GM21723 (cell line): ENCODE data around the gene PIM1.
"Not testable (repeated sequence)": the region's sequence is repeated elsewhere in the genome, so short reads cannot be mapped to it uniquely, and the experiment has no call there.

Experiments
- ATAC-seq: cut with Tn5 transposase; IDR thresholded peaks from one replicate; pipeline ENCODE4 v1.9.1; 2021; ENCODE audit warnings: mild to moderate bottlenecking, moderate library complexity; ENCODE audit not compliant: unreplicated experiment

PIM1 gene

DNA sequence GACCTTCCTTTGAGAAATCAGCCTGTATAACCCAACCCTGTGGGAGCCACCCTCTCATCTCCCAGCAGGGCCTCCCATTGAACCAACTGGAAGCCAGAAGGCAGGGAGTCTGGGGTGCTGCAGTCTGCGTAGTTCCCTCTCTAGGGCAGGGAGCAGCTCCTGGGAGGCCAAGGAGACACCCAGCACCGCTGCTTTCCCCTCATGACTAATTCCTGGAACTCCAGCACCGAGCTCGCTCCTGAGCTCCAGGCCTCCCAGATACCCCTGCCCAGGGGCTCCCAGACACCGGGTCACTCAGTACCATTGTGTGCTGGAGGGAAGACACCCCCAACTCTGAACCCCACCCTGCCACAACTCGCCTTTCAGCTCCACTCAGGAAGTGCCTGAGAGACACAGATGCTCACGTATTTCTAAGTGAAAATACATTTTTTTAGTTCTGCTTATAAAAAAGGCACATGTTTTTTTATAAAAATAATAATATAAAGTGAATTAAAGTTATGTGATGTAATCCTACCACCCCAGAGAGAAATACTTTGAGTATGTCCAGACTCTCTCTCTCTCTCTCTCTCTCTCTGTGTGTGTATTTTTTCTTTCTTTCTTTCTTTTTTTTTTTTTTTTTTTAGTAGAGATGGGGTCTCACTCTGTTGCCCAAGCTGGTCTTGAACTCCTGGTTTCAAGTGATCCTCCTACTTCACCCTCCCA lies 17.5 kb downstream of the PIM1 start:
- ATAC-seq: no peak

GRCh38 chr6:37188962-37189510 lies 19.1 kb downstream of the PIM1 start:
- ATAC-seq: no peak

GRCh38 chr6:37190159-37190535 lies 20.2 kb downstream of the PIM1 start:
- no peak for ATAC-seq

- ATAC-seq: no peak
These were observed 22.7 kb downstream of the PIM1 start for GRCh38 chr6:37192666-37193065.

DNA sequence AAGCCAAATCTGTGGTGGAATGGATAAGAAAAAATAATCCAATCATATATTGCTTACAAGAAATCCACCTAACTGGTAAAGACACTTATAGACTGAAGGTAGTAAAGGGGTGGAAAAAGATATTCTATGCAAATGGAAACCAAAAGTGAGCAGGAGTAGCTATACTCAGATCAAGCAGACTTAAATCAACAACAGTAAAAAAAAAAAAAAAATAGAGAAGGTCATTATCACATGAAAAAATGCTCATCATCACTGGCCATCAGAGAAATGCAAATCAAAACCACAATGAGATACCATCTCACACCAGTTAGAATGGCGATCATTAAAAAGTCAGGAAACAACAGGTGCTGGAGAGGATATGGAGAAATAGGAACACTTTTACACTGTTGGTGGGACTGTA lies 24.9 kb downstream of the PIM1 start:
- not testable (repeated sequence) for ATAC-seq

- not testable (repeated sequence) for ATAC-seq
These were observed 26.5 kb downstream of the PIM1 start for GRCh38 chr6:37196451-37196850.

DNA sequence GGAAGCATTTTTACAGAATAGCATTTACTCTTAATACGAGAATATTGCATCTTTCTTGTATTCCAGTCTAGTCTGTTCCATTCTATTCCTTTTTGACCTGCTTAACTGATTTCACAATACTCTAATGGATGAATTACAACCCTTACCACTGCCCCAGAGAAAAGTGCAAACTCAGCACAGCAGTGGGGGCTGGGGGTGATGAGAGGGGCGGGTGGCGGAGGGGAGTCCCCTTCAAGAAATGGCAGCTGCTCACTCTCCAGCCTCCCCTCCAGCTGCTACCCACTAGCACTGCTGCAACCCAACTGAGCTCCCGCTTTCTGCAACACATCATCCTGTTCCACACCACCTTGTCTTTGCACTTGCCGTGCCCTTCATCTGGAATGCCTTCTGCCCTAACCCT lies 30.1 kb downstream of the PIM1 start:
- ATAC-seq: no peak

- ATAC-seq: no peak
These were observed 31.8 kb downstream of the PIM1 start for GRCh38 chr6:37201726-37202125.

DNA sequence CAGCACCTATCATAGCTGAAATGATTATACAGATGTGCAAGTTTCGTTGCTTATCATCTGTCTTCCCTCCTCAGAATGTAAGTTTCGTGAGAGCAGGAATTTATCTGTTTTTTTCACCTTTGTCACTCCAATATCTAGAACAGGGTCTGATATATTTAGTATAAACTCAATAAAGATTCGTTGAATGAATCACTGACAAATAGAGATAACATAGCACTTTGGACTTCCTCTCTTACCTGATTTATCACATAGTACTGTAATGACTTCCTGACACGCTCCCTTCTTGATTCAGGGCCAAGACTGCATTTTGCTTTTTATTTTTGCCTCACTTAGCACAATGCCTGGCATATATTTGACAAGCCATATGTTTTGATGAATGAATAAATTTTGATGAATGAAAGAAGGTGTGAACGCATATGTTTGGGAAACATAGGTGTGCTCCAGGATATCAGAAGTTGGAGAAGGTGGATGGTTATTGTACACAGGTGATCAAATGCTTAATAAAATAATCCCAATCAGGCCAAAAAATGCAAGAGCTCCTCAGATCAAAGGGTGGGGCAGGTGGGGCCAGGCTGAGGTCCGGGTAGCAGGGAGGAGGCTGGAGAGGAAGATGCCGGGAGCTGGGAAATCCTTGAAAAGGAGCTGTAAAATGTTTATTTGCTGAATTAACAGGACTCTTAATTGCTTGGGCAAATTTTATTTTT lies 33.0 kb downstream of the PIM1 start:
- no peak for ATAC-seq

DNA sequence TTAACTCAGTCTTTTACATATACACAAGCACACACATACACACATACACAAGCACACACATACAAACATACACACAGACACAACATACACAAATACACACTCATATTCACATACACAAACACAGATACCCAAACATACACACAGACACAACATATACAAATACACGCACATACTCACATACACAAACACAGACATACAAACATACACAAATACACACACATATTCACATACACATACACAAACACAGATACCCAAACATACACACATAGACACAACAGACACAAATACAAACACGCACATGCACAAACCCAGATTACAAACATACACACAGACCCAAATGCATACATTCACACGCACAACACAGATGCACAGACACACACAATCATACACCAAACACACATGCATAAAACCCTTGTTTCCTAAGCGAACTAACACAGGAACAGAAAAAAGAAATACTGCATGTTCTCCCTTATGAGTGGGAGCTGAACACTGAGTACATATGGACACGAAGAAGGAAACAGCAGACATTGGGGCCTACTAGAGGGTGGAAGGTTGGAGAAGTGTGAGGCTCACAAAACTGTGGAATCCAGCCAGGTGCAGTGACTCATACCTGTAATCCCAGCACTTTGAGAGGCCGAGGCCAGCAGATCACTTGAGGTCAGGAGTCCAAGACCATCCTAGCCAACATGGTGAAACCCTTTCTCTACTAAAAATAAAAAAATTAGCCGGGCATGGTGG lies 34.2 kb downstream of the PIM1 start:
- ATAC-seq: no peak

GRCh38 chr6:37205175-37205996 lies 35.4 kb downstream of the PIM1 start:
- no peak for ATAC-seq

GRCh38 chr6:37205997-37206340 lies 36.0 kb downstream of the PIM1 start:
- ATAC-seq: no peak

GRCh38 chr6:37206622-37207021 lies 36.7 kb downstream of the PIM1 start:
- no peak for ATAC-seq

DNA sequence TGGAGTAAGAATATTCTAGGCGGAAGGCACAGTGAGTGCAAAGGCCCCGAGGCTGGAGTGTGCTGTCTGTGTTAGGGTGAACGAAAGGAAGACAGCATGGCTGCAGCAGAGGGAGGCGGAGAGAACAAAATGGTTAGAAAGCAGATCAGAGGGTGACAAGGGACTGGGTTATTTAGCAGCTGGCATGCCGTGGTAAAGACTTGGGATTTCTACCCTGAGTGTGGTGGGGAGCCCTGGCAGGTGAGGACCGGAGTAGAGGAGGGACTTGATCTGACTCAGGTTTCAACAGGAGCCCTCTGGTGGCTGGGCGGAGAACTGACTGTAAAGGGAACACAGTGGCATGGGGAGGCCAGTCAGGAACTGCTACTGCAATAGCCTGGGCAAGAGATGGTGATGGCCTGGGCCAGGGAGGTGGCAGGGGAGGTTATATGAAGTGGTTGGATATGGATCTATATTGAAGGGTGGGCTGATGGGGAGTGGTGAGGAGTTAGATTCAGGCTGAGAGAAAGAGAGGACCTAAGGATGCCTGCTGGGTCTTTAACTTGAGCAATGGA lies 38.0 kb downstream of the PIM1 start:
- no peak for ATAC-seq

DNA sequence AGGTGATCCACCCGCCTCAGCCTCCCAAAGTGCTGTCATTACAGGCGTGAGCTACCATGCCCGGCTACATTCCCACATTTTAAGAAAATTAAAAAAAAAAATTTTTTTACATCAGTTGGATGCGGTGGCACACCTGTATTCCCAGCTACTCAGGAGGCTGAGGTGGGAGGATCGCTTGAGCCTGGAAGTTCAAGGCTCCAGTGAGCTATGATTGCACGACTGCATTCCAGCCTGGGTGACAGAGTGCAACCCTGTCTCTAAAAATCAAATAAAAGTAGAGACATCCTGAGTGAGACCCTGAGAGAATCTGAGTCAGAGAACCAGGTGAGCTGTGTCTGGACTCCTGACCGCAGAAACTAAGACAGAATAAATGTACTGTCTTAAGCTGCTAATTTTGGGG lies 38.8 kb downstream of the PIM1 start:
- ATAC-seq: no peak

DNA sequence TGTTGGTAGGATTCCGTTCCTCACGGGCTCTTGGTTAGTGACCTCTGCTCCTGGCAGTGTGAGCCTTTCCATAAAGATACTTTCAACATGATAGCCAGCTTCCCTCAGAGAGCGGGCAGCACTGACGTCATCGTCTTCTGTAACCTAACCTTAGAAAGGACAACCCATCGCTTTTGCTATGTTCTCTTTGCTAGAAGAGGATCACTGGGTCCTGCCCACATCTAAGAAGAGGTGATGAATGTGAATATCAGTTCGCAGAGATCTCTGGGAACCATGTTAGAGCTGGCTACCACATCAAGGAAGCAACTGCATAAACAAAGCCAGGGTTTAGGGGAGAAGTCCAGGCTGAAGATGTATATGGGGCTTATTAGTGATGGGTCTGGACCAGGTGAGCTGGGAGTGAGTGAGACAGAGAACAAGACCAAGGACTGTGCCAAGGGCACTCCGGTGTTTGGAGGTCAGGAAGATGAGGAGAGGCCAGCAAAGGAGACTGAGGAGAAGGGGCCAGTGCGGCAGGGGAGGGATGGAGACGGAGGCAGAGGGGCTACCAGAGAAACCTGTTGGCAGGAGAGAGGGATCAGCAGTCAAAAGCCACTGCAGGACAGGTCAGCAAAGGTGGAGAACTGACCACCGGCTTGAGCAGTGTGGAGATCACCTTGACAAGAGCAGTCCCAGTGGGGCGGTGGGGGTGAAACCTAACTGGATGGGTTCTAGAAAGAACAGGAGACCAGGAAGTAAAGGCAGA lies 39.7 kb downstream of the PIM1 start:
- no peak for ATAC-seq

DNA sequence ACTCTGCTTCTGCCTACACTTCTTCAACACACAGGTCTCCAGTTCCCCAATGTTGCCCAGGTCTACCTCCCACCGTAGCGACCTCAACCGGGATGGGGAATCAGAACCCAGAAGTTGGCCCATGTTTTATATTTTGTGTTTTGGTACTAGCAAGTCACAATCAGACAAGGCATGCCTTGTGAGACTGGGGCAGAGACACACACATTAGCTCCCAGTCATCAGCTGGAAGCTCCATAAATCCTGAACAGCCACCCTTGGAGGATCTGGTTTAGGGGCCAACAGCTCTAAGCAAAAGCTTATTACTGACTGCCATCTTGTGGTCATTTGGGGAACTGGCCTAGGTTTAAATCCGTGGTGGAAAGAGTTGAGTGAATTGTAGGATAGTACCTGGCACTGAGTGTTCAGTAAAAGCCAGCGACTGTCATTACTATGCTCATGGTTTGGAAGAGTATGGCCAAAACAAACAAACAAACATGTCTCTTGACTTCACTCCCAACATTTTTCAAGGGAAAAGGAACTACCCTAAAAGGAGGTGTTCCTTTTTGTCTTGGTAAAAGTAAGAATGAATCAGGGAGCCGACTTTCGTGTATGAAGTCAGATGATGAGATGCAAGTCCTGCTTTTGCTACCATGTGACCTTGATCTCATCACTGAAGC lies 40.5 kb downstream of the PIM1 start:
- no peak for ATAC-seq

DNA sequence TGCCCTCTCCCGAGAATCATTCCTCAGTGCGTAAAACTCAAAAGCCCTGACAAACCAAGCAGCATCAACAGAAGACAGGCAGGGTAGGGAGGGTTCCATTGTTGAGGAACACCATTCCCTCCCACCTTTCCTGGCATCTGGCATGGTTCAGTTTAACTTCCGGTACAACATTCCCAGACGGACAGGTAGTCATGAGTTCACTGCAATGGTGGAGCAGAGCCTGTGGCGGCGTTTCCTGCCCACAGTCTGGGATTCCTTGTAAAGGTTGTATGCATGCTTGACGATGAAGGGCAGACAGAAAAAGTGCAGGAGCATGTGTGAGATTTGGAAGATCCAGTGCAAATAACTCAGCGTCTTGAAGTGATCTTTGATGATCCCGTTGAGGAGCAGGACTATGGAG lies 42.3 kb downstream of the PIM1 start:
- ATAC-seq: no peak

DNA sequence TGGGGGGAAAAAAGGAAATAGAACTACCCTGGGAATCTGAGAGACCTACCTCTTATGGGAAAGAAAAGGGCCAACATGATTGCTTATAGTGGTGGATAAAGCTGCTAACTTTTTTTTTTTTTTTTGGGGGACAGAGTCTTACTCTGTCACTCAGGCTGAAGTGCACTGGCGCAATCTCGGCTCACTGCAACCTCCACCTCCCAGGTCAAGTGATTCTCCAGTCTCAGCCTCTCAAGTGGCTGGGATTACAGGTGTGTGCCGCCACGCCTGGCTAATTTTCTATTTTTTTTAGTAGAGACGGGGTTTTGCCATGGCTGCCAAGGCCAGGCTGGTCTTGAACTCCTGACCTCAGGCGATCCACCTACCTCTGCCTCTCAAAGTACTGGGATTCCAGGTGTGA lies 48.1 kb downstream of the PIM1 start:
- ATAC-seq: no peak
